ENCODE measurements around the gene TXNDC11.

- TF ChIP-seq, protein P1, sequence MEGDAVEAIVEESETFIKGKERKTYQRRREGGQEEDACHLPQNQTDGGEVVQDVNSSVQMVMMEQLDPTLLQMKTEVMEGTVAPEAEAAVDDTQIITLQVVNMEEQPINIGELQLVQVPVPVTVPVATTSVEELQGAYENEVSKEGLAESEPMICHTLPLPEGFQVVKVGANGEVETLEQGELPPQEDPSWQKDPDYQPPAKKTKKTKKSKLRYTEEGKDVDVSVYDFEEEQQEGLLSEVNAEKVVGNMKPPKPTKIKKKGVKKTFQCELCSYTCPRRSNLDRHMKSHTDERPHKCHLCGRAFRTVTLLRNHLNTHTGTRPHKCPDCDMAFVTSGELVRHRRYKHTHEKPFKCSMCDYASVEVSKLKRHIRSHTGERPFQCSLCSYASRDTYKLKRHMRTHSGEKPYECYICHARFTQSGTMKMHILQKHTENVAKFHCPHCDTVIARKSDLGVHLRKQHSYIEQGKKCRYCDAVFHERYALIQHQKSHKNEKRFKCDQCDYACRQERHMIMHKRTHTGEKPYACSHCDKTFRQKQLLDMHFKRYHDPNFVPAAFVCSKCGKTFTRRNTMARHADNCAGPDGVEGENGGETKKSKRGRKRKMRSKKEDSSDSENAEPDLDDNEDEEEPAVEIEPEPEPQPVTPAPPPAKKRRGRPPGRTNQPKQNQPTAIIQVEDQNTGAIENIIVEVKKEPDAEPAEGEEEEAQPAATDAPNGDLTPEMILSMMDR (IDR thresholded peaks at IDR 0.05) = peak in 1 of 4 donors; percentile 11
- no peak for TF ChIP-seq POLR2A (IDR thresholded peaks at IDR 0.05)
Observed at GRCh38 chr16:11675561-11676511, 66.8 kb downstream of the TXNDC11 start.
